Amniotic epithelial cell (primary cell): ENCODE data around the gene PLVAP.

ENCODE experiments used
- DNase-seq: peaks from one replicate; pipeline ENCODE4 v3.0.0-alpha.2; 2010; ENCODE audit warnings: low read depth

PLVAP gene

DNA sequence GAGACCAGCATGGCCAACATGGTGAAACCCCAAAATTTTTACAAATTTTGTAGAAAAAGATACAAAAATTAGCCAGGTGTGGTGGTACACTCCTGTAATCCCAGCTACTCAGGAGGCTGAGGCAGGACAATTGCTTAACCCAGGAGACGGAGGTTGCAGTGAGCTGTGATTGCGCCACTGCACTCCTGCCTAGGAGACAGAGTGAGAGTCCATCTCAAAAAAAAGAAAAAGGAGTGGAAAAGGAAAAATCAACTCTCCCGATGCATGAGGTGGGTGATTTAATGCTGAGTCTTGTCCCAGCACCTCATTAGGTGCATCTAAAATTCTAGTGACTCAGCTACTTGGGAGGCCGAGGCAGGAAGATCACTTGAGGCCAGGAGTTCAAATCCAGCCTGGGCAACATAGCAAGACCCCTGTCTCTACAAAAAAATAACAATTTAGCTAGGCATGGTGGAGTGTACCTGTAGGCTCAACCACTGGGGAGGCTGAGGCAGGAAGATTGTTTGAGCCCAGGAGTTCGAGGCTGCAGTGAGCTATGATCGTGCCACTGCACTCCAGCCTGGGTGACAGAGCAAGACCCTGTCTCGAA, 20.0 kb downstream of the PLVAP start:
- peak; percentile 25 for DNase-seq

DNA sequence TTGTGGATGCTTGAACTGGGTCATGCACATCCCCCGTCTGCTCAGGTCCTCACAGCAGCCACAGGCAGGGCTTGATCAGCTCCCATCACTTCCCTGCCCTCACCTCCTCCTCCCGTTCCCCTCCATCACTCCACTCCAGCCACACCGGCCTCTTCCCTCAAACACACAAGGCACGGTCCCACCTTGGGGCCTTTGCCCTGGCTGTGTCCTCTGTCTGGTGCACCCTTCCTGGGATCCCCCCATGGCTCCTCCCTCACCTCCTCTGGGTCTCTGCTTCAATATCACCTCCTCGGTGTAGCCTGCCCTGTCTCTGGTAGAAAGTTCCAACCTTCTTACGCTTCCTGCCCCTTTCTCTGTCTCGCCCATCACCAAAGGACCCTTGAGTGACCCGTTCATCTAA, 23.8 kb downstream of the PLVAP start:
- no peak for DNase-seq

DNA sequence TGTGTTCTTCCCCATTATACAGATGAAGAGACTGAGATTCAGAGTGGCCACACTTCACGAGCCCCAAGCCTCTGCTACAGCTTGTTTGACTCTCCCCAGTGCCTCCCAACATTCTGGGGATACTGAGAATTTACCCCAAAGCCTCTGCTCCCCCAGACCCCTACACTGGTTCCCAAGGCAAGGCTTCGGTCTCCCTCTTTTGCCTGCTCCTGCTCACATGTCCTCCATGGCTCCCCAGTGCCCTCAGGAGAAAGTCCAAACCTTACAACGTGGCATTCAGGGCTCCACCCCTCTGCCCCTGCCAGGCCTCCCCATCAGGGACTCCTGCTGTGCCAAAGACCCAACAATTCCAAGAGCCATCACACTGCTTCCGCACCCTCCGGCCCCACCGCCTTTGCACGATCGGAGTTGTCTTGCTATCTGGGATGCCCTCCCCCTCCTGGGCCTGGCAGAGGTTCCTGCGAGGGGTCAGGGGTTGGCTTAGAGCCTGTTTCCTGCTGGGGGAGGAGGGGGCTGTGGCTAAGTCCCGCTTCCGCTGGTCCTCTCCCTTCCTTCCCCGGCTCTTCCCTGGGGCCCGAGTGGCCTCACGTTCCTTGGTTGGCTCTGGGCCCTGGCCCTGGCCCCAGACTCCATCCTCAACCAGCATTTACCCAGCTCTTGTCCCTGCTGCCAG, 24.4 kb downstream of the PLVAP start:
- no peak for DNase-seq

DNA sequence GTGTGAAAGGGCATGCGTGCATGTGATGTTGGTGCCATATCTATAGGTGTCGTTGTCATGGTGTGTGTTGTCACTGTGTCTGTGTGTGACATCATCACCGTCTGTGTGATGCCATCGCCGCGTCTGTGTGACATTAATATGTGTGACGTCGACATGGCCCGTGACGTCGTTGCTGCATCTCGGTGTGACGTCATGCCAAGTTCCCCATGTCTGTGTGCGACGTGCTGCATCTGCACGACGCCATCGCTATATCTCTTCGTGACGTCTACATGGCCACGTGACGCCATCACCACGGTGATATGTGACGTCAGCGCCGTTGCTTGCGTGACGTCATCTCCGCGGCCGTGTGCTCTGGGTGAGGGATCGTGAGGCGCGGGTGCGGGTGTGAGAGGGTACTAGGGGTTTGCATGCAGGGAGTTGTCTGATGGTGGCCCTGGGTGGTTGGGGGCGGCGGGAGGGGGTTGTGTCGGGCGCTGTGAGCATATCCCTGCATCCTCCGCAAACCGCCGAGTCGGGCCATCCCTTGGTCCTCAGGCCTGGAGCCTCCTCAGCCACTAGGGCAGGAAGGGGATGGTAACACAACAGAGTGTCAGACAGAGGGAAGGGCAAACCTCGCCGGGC, 25.2 kb downstream of the PLVAP start:
- DNase-seq: no peak

DNA sequence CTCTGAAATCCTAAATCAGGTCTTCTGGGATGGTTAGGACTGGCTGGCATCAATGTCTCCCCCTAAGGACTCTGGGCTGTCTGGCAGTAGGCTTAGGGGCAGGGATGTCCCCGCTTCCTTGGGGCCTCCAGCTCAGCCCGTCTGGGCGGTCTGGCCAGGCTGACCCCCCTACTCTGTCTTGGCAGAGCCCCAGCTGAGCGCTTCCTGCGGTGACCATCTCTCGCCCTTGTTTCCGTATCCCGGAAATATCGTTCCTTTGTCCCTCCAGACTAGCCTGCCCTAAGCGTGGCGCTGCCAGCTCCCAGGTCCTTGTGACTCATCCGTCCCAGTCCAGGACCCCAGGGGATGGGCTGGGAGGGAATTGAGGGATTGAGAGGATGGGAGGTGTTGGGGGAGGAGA, 28.4 kb downstream of the PLVAP start:
- DNase-seq: no peak

DNA sequence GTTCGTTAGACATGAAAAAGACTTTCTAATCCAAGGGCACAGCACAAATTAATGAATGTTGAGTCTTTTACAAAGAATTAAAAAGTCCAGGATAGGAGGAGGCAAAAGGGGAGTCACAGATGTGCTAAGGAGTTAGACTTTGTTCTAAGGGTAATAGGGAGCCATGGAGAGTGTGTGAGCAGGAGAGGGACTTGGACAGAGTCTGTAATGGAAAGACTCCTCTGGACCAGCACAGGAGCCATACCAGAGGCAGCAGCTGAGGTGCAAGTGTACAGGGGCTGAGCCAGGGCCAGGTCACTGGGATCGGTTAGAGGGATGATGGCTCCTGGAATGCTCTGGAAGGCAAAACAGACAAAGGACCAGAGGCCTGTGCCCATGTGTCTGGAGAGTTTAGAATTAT, 29.3 kb downstream of the PLVAP start:
- DNase-seq: no peak

DNA sequence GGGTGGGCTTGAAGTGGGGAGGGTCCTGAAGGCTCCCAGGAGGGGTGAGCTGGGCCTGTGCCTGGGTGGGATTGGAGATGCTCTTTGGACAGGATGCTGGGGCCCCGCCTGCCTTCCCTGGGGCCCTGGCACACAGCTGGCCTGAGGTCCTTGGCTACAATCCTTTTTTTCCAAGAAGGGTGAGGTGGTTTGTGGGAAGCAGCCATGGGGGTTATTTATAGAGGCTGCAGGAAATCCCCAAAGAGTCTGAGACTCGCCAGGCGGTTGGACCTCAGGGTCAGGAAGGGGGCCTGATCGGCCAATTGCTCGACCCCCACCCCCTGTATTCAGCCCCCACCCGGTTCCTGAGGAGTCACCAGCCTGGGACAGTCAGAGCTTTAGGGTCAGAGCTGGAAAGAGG, 29.8 kb downstream of the PLVAP start:
- DNase-seq: no peak

DNA sequence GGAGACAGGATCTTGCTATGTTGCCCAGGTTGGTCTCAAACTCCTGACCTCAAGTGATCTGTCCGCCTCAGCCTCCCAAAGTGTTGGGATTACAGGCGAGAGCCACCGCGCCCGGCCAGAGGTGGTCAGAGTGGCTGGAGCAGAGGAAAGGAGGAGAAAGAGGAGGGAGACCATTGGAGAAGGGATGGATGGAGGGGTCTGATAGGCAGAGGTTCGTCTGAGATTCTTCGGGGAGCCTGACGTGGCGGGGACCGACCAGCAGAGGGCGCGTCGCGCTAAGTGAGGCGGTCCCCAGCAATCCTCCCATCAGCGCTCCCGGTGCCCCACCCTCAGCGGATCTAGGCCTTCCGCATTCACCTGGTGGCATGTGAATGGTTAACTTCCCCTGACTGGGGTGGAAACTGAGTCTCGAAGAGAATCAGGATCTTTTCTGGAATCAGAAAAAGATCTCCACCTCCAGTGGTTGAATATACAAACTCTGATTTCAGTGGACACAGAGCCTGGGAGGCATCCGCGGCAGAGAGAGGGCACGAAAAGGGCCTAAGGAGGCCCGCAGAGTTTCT, 31.0 kb downstream of the PLVAP start:
- peak; percentile 45 for DNase-seq

DNA sequence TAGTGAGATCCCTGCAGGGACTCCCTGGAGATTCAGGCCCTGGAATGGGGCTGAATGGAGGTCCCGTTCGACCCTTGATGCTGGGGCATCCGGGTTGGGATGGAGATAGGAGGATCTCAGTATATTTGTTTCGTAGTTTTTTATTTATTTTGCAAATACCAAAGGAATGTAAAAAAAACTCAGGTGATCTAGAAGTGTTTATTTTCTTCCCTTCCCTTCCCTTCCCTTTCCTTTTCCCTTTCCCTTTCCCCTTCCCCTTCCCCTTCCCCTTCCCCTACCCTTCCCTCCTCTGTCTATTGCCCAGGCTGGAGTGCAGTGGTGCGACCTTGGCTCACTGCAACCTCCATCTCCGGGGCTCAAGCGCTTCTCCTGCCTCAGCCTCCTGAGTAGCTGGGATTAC, 35.3 kb downstream of the PLVAP start:
- no peak for DNase-seq

DNA sequence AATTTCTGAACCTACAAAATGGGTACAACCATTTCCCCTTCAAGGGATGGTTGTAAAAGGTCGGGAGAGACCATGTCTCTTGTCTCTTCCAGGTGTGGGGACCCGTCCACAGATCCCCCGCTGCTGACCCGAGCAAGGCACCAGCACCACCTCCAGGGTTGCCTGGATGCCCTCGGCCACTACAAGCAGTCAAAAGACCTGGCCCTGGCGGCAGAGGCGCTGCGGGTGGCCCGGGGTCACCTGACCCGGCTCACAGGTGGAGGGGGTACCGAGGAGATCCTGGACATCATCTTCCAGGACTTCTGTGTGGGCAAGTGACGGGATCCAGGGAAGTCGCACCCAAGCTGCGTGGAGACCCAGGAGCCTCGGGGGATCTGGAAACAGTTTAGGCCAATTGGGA, 35.8 kb downstream of the PLVAP start:
- DNase-seq: no peak

DNA sequence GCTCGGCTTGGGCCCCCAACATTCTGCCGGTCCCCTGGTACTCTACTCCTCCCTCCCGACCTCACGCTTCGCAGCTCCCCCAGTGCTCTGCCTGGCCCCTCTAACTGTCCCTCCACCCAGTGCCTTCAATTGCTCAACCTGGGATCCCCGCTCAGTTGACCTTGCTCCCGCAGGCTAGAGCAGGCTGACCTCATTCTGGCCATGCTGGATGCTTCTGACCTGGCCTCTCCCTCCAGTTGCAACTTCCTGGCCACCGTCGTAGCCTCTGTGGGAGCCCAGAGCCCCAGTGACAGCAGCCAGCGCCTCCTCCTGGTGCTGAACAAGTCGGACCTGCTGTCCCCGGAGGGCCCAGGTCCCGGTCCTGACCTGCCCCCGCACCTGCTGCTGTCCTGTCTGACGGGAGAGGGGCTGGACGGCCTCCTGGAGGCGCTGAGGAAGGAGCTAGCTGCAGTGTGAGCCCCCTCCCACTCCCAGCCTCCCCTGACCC, 36.2 kb downstream of the PLVAP start:
- DNase-seq: peak; percentile 39

DNA sequence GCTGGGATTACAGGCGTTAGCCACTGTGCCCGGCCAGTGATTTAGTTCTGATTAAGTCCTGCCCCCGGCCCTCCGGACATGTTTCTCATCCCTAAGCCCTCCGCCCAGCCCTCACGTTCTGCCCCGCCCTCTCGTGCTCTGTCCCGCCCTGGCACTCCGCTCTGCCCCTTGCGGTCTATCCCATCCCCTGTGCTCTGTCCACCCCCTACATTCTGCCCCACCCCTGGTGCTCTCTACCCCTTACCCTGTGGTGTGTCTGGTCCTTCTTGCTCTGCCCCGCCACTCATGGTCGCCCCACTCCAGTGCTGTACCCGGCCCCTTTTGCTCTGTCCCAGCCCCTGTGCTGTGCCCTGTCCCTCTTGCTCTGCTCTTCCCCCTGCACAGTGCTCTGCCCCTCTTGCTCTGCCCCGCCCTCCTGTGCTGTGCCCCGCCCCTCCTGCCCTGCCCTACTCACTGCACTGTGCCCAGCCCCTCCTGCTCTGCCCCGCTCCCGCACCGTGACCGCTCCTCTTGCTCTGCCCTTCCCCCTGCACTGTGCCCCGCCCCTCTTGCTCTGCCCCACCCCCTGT, 36.8 kb downstream of the PLVAP start:
- DNase-seq: peak; percentile 57

DNA sequence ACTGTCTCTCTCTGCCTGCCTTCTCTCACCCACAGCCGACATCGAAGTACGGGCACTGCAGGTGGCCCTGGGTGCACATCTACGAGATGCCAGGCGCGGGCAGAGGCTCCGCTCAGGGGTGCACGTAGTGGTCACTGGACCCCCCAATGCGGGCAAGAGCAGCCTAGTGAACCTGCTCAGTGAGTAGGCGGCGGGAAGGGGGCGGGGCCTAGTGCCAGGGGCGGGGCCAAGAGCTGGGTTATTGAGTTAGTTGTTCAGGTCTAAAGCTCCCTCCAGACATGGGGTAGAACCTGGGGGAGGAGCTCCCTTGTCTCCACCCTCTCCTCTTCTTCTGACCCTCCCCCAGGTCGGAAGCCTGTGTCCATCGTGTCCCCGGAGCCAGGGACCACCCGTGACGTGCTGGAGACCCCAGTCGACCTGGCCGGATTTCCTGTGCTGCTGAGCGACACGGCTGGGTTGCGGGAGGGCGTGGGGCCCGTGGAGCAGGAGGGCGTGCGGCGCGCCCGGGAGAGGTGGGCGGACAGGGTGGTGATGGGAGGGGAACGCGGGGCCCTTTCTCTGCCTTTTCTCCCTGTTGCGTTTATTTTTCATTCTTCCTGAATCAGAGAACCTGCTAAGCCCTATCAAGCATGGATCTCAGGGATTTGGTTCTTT, 37.9 kb downstream of the PLVAP start:
- no peak for DNase-seq

DNA sequence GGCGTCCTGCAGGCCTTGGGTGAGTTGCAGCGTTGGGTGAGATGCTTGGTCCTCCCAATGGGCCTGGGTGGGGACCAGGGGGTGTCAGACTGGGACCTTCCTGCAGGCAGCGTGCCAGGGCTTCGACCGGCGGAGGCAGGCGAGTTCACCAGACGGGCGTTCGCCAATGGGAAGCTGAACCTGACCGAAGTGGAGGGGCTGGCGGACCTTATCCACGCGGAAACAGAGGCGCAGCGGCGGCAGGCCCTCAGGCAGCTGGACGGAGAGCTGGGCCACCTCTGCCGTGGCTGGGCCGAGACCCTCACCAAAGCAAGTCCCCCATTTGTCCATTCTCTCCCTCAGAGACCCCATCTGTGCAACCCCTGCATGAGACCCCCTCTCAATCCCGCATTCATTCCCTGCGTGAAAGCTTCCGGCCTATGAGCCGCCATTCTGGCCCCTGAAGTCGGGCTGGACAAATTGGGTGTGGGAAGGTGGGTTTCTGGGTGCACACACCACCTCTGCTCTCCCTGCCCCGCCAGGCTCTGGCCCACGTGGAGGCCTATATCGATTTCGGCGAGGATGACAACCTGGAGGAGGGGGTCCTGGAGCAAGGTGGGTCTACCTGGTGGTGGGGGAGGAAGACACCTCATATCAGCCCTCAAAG, 38.6 kb downstream of the PLVAP start:
- DNase-seq: no peak

DNA sequence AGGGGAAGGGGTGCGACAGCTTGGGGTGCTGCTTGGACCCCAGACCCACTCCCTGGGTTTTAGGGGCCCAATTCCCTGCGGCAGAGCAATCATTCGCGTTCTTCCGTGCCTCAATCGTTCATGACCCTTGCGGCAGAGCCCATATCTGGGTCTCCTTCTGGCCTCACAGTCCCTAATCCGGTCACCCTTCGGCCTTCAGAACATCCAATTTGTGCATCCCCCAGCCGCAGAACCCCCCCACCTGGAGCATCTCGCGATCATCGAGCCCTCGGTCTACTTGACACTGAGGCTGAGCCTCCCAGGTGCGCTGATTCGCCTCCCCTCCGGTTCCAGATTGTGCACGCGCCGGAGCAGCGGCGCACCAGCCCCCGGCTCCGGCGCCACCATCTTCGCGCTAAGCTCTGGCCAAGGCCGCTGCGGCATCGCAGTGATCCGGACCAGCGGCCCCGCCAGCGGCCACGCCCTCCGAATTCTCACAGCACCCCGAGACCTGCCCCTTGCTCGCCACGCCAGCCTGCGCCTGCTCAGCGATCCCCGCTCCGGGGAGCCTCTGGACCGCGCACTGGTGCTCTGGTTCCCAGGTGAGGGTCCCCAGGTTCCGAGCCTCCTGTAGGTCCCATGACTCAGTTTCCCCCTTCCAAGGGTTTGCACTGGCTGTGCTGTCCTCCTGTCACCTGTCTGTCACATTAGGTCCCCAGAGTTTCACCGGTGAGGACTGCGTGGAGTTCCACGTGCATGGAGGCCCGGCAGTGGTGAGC, 39.3 kb downstream of the PLVAP start:
- DNase-seq: no peak

DNA sequence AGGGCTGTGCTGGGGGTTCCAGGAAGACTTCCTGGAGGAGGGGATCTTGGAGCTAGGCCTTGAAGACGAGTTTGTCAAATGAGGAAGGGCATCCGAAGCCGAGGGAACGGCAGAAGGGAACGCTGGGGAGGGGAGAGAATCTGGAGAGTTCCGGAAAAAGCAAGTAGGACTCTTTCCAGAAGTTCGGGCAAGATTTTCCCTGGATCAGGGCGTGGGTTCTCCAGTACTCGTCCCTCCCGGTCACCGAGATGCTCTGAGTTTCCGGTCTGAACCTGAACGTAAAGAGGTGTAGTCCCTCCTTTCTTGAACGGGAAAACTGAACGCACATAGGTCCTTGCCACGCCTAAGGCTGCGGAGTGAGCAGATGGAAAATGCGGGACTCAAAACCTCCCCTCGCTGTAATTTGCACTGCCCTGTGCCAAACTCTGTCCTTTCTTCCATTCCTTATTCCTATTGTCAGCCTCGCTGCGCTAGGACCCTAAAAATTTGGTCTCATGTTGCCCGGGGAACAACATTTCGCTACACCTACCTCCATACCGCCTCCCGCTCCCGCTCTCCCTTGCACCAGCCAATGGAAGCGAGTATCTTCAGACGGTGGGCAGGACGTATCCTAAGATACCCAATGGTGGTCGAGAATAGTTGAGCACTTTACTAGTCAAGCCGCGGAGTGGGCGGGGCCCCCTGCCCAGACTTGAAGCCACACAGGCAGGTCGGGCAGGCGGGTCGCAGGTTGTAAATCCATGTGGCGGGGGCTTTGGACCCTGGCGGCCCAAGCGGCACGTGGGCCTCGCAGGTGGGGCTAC, 40.1 kb downstream of the PLVAP start, which contains the start of gene GTPBP3:
GTPBP3 (plus strand) TSS at position 682 of the 803 bp plus-strand sequence; CDS start at position 741, 59 bp downstream.
- DNase-seq: peak; percentile 98

DNA sequence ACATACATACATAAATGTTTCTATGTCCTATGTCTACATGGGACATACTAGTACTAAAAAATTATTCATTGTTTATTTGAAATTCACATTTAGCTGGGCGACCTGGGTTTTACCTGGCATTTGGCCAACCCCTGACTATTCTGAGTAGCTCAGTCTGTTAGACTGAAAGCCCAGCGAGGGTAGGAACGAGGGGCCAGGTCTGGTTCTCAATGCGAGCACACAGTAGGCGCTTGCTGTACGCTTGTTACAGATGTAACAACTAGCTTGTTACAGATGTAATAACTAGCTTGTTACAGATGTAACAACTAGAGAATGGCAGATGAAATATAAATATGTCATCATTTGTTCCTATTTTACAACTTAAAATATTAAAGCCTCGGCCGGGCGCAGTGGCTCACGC, 41.6 kb downstream of the PLVAP start:
- no peak for DNase-seq

DNA sequence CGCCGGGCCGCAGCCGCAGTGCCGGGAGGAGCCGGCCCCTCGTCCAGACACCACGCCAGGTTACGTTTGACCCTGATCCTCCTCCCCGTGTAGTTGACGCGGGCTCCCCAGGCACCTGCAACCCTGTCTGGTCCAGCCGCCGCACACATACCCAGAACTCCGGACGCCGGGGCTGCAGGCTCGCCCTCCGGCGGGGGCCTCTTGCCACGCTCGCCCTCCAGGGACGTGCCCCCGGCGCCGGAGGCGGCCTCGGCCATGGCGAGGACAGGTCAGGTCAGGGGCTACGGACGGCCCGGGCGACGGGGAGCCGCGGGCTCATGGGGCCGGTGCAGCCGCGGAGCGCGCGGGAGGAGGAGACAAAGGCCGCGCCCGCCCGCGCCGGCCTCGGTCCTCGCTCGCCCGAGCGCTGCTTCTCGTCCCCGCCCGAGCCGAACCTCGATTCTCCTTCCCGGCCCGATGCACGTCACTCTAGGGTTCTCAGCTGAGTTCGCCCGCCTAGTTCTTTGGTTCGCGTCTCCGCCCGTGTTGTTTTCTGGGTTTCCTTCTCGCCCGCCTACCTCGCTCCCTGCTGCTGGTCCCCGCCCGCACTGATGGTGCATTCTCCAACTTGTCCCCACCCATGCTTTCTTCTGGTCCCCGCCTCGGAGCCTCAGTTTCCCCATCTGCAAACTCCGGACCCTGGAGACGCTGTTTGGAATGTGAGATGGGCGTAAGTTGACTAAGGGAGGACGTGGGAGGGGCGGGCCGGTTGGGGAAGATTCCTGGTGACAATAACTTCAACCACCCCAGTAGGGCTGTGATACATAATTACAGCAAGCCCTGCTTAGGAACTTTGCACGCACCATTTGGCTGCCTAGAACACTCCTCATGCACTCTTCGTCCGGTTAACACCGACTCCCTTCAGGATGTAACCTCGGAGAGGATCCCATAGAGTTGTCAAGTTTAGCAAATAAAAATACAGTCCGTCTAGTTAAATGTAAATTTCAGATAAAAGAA, 42.4 kb downstream of the PLVAP start, which contains the start of gene ANO8:
ANO8 (minus strand) TSS at position 442 of the 996 bp plus-strand sequence; CDS start at position 257, 185 bp downstream.
- DNase-seq: peak; percentile 99
